HG03175 (cell line): ENCODE measurements around the gene TXNL4A.
"Not testable (repeated sequence)": the region's sequence is repeated elsewhere in the genome, so short reads cannot be mapped to it uniquely, and the experiment has no call there.

Experiments
- ATAC-seq: cut with Tn5 transposase; IDR thresholded peaks from one replicate; pipeline ENCODE4 v1.9.1; 2021; ENCODE audit warnings: mild to moderate bottlenecking, moderate library complexity; ENCODE audit not compliant: unreplicated experiment

Gene TXNL4A

DNA sequence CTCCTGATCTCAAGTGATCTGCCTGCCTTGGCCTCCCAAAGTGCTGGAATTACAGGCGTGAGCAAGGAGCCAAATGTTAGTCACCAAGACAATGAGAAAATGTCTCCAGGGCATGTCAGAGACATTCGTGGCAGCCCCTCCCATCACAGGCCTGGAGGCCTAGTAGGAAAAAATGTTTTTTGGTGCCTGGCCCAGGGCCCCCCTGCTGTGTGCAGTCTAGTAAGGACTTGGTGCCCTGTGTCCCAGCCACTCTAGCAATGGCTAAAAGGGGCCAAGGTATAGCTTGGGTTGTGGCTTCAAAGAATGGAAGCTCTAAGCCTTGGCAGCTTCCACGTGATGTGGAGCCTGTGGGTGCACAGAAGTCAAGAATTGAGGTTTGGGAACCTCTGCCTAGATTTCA is 12.5 kb upstream of the TXNL4A start:
- ATAC-seq: no peak

DNA sequence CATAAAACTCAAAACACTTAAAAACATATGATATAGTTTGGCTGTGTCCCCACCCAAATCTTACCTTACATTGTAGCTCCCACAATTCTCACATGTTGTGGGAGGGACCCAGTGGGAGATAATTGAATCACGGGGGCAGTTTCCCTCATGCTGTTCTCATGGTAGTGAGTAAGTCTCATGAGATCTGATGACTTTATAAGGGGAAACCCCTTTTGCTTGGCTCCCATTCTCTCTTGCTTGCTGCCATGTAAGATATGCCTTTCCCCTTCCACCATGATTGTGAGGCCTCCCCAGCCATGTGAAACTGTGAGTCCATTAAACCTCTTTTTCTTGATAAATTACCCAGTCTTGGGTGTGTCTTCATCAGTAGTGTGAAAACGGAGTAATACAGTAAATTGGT is 11.3 kb upstream of the TXNL4A start:
- not testable (repeated sequence) for ATAC-seq

DNA sequence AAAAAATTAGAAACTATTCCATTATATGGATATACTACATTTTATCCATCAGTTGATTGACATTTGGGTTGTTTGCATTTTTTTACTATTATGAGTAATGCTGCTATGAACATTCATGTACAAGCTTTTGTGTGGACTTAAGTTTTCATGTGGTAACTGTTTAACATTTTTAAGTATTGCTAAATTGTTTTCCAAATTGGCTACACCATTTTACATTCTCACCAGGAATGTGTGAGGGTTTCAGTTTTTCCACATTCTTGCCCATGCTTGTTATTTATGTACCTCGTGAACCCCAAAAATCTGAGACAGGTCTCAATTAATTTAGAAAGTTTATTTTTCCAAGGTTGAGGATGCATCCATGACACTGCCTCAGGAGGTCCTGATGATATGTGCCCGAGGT is 3.1 kb upstream of the TXNL4A start:
- ATAC-seq: no peak

DNA sequence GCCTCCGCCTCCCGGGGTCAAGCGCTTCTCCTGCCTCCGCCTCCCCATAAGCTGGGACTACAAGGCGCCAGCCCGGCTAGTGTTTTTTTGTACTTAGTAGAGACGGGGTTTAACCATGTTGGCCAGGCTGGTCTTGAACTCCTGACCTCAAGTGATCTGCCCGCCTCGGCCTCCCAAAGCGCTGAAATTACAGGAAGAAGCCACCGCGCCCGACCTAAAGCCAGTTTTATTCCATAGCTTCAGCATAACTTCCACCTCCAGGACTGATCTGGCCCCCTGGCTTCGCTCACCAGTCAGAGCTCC is 783 bp upstream of the TXNL4A start:
- no peak for ATAC-seq

DNA sequence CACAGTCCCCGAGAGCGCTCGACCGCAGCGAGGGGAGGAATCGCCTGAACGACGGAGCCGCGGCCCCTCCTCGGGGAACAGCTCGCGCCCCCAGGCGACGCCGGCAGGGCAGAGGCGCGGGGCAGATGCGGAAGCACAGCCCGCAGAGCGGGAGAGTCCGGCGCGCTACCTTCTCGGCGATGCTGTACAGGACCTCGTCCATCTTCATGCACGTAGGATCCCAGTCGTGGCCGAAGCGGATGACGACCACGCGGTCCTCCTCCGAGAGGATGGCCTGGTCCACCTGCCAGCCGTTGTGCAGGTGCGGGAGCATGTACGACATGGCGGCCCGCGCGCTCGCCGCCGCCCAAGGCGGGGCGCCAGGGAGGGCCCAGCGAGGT is 302 bp downstream of the TXNL4A start:
- ATAC-seq: peak; percentile 72

DNA sequence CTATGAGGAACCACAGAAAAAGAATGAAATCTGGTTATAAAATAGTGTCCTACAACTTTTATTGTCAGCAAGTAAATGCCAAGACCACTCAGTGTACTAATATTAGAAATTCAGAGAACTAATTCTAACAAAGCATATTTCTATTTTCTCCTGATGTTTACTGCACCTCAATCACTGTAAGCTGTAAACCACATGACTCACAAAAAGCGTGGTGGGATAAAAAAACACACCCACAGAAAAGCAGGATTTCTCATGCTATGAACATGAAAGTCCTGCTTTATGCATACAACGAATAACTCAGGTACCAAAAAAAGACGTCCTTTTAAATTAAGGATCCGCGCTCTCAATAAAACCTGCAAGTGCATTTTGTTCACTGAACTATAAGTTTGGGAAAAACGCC is 797 bp downstream of the TXNL4A start:
- no peak for ATAC-seq

DNA sequence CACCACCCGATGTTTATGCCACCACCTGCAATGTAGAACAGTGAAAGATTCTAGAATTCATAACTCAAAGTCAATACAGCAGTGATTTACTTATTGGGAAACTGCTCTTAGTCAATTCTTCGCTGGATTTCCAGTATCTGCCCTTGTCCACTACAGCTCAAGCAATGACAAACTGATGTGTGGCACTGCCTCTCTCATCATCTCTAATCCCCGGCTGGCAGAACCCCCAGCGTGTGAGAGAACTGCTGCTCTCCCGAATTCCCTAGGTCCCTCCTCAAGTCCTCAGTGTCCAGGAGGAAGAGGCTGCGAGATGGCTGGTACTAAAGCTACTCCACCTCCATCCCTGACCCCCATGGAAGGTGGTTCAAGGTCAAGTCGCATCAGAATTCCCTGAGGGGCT is 1.6 kb downstream of the TXNL4A start:
- no peak for ATAC-seq

DNA sequence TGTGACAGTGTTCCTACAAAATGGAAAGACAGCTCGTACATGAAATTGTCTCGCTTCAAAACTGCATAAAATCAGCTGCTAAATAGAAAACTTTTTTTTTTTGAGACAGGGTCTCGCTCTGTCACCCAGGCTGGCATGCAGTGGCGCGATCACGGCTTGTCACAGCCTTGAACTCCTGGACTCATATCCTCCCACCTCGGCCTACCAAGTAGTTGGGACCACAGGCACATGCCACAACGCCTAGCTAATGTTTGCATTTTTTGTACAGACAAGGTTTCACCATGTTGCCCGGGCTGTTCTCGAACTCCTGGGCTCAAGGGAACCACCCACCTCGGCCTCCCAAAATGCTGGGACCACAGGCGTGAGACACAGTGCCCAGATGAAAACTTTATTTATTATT is 3.2 kb downstream of the TXNL4A start:
- ATAC-seq: no peak

- no peak for ATAC-seq
These were observed 4.6 kb downstream of the TXNL4A start for GRCh38 chr18:79983793-79984192.

- ATAC-seq: no peak
These were observed 5.1 kb downstream of the TXNL4A start for GRCh38 chr18:79983253-79983652.

- no peak for ATAC-seq
These were observed 5.6 kb downstream of the TXNL4A start for GRCh38 chr18:79982736-79983135.

DNA sequence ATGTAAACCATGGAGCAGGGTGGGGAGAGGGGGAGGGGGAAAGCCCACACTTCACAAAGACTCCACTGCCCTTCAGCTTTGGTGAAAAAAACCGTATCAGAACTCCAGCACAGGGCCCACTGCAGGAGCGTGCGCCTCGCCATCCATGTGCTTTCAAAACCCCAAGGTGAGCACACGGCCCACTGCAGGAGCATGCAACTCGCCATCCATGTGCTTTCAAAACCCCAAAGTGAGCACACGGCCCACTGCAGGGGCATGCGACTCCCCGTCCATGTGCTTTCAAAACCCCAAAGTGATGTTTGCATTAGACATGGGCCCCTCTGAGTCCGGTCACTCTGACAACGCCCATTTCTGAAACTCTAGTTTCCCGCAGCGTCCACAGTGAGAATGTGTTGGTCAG is 7.8 kb downstream of the TXNL4A start:
- ATAC-seq: no peak

DNA sequence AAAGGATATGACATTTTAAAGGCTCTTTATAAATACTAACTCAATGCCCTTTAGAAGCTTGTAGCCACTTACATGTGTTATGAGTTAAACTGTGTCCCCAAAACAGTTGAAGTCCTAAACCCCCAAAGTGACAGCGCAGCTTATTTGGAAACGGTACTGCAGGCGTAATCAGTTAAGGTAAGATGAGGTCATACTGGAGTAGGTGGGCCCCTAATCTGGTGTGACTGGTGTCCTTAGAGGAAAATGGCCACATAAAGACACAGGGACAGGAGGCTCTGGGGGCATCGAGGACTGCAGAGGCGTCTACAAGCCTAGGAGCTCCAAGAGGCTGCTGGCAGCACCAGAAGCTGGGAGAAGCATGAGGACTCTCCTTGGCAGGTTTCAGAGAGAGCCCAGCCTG is 8.5 kb downstream of the TXNL4A start:
- no peak for ATAC-seq

DNA sequence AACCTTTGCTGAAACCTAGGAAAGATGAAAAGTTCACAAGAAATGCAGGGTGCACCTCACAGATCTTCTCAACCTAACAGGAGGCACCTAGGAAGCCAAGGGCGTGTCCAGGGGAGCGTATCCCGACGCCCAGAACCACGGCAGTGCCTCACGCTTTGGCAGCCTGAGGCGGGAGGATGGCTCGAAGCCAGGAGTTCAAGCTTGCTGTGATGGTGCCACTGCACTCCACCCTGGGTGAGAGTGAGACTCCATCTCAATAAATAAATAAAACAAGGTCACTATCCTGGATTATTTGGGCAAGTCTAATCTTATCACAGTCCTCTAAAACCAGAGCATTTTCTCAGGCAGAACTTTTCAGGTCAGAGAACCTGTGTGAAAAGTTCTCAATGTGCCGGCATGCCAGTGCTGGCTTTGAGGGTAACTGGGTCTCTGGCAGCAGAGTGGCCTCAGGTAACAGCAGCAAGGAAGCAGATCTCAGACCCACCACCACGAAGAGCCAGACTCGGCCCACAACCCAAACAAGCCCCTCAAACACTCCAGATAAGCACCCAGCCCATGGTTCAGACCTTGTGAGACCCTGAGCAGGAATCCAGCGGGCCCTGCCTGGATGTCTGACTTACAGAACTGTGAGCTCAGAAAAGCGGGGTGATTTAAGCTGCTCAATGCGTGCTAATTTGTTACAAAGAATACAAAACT is 12.2 kb downstream of the TXNL4A start:
- no peak for ATAC-seq

DNA sequence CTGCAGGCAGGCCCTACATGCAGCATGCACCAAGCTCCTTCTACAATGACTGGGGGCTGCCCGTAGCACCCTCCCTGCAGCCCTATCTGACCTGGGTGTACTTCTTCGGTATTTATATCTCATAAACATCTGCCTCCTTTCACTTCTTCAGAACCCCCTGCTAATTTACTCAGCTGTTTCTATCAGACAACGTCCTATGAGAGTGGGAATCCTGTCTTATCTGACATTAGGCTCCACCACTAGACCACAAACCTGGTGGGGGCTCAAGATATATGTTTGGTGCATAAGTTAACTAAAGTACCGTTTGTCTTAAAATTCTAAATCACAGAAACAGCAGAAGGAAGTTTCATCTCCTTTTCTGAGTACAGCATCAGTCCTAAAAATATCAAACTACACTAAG is 13.3 kb downstream of the TXNL4A start:
- no peak for ATAC-seq

DNA sequence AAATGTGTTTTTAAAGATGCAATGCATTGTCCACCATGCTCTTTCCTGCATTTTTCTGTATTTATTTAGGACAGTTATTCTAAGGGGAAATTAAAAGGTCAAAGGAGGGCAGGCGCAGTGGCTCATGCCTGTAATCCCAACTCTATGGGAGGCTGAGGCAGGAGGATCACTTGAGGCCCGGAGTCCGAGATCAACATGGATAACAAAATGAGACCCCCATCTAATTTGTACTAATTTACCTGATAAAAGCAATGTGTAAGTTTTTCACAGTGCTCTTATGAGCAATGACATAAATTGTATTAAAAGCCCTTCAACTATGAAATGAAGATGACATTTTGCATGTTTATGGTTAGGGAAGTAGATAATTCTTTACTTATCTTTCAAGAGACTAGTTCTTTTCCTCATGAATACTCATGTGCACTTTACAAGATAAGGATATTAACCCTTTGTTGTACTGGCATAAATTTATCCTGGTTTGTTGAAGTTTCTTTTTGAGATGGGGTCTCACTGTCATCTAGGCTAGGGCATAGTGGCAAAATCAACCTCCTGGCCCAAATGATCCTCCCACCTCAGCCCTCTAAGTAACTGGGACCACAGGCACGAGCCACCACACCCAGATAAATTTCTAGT is 14.2 kb downstream of the TXNL4A start:
- ATAC-seq: no peak

- no peak for ATAC-seq
These were observed 14.8 kb downstream of the TXNL4A start for GRCh38 chr18:79973517-79973916.

DNA sequence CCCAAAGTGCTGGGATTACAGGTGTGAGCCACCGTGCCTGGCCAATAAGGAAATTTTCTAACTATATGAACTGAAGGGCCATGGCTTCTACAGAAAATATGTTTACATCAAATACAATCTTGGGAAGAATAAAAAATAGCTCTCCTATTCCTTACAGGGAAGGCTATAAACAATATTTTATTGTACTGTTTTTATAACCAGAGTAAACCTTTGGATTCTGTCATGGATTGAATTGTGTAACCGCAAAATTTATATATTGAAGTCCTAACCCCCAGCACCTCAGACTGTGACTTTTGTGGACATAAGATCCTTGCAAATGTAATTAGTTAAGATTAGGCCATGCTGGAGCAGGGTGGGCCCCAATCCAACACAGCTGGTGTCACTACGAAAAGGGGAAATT is 15.6 kb downstream of the TXNL4A start:
- no peak for ATAC-seq

DNA sequence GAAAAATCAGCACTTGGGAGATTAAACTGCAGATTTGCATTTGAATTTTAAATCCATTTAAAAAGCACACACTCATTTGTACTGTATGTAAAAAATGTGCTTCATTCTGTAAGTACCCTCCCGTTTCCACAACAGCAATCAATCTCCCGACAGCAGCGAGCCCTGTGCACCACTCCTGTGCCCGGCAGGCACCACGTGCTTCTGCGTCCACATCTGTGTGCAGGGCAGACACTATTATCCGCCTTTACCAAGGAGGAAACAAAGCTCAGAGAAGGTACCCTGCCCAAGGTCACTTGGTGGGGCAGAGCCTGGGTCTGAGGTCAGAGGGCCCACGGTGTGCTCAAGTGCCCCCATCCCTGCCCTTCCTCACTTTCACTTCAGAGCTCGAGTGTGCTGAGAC is 16.4 kb downstream of the TXNL4A start:
- ATAC-seq: no peak

DNA sequence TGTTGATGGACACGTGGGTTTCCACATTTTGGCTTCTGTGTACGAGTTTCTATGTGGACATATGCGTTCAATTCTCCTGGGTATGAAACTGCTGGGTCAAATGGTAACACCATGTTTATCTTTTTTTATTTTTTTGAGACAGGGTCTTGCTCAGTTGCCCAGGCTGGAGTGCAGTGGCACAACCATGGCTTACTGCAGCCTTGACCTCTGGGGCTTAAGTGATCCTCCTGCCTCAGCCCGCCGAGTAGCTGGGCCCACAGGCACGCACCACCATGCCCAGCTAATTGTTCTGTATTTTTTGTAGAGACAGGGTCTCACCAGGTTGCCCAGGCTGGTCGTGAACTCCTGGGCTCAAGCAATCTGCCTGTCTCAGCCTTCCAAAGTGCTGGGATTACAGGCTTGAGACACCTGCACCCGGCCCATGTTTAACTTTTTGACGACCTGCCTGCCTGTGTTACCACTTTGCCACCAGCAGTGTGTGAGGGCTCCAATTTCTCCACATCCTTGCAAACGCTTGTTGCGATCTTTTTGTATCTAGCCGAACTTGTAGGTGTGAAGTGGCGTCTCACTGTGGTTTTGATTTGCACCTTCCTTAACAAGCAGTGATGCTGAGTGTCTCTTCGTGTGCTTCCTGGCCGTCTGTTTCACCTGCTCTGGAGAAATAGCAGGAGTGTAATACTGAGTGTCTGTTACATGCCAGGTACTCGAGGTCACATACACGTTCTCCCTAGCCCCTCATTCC is 17.0 kb downstream of the TXNL4A start:
- ATAC-seq: no peak

- ATAC-seq: no peak
These were observed 17.8 kb downstream of the TXNL4A start for GRCh38 chr18:79970419-79971133.
